22Rv1 (cell line): Measurements from ENCODE around the gene TCAP.

Experiments
- H3K27ac ChIP-seq: fragments of 450-650 bp; 2 replicates; pipeline ENCODE4 v1.5.1; 2017
- ZFX ChIP-seq: fragments of 450-650 bp; IDR thresholded peaks from 2 replicates; pipeline ENCODE4 v1.6.1; 2017; ENCODE audit warnings: antibody characterized with exemption, borderline replicate concordance
- TF ChIP-seq, protein P1 (sequence below): fragments of 450-650 bp; IDR thresholded peaks from 2 replicates; pipeline ENCODE4 v1.5.1; 2017; ENCODE audit warnings: mild to moderate bottlenecking

The TCAP gene

GRCh38 chr17:39683295-39683939, 18.3 kb downstream of the TCAP start:
- TF ChIP-seq, protein P1, sequence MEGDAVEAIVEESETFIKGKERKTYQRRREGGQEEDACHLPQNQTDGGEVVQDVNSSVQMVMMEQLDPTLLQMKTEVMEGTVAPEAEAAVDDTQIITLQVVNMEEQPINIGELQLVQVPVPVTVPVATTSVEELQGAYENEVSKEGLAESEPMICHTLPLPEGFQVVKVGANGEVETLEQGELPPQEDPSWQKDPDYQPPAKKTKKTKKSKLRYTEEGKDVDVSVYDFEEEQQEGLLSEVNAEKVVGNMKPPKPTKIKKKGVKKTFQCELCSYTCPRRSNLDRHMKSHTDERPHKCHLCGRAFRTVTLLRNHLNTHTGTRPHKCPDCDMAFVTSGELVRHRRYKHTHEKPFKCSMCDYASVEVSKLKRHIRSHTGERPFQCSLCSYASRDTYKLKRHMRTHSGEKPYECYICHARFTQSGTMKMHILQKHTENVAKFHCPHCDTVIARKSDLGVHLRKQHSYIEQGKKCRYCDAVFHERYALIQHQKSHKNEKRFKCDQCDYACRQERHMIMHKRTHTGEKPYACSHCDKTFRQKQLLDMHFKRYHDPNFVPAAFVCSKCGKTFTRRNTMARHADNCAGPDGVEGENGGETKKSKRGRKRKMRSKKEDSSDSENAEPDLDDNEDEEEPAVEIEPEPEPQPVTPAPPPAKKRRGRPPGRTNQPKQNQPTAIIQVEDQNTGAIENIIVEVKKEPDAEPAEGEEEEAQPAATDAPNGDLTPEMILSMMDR, result no peak
- TF ChIP-seq ZFX, result no peak
- H3K27ac ChIP-seq, result no peak overlapping the region

- H3K27ac ChIP-seq, result no peak overlapping the region
- TF ChIP-seq, protein P1, result no peak
- no peak for TF ChIP-seq ZFX
These were observed 19.4 kb downstream of the TCAP start for GRCh38 chr17:39684369-39685192.

GRCh38 chr17:39687101-39687545, 22.0 kb downstream of the TCAP start:
- peak overlapping the region; percentile 96 for H3K27ac ChIP-seq

DNA sequence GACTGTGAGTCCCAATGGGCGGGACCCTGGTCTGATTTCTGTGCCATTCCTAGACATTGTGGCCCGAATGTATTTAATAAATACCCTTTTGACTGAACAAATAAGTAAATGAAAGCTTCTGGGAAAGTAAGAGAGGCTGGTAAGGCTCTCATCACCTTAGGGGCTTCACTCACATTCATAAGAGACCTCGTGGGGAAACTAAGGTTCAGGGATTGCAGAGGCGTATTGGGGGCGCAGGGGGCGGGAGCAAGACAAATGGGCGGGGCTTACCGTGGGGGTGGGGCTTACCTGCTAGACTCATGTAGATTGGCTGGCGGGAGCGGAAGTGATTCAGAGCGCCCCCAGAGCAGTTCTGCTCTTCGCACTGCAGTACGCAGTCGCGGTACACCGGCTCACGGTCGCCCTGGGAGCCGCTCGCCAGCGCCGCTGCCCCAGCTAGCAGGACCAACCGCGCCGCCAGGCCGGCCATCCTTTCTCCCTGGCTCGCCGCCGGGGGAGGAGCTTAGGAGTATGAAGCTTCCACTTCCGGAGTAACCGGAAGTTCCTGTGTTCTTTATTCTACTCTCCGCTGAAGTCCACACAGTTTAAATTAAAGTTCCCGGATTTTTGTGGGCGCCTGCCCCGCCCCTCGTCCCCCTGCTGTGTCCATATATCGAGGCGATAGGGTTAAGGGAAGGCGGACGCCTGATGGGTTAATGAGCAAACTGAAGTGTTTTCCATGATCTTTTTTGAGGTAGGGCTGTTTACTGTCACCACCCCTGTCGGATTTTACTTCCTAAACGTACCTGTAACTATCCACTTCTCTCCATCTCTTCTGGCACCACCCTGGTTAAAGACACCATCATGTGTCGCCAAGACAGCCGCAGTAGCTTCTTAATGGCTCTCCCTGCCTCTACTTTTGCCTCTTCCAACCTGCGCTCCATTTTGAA, 22.7 kb downstream of the TCAP start, which contains the start of gene PGAP3:
Gene PGAP3, minus strand, starts transcription at position 512 of the 929 bp plus-strand sequence. Its CDS starts 43 bp downstream, at position 469.
- peak within 1 kb of the TSS; percentile 96 for H3K27ac ChIP-seq

More at GRCh38 chr17:39687101-39687545, 22.0 kb downstream of the TCAP start:
- TF ChIP-seq, protein P1, result no peak
- TF ChIP-seq ZFX, result no peak

GRCh38 chr17:39688475-39688835, 23.3 kb downstream of the TCAP start:
- TF ChIP-seq ZFX, result no peak
- TF ChIP-seq, protein P1, result no peak
- H3K27ac ChIP-seq, result peak overlapping the region; percentile 96

More for the DNA sequence above, 22.7 kb downstream of the TCAP start, which contains the start of gene PGAP3:
- TF ChIP-seq ZFX, result no peak
- TF ChIP-seq, protein P1, result peak; percentile 12; the same call in 1 of the 2 replicates

GRCh38 chr17:39688945-39689344, 23.8 kb downstream of the TCAP start:
- TF ChIP-seq, protein P1, result no peak
- TF ChIP-seq ZFX, result no peak
- peak overlapping the region; percentile 96 for H3K27ac ChIP-seq
